Upper lobe of left lung (tissue), 6 donors: Measurements from ENCODE around the gene IL17RD. TPM values are rescaled to one million over a fixed set of nuclear protein-coding genes. Genes with fewer than 3 reads are reported as not detected.

Source experiments
- ATAC-seq, 2 donors: fragments of 200-7000 bp; cut with Tn5 transposase; one replicate each; pipeline ENCODE4 v1.9.1; 2022; ENCODE audit warnings: mild to moderate bottlenecking in 2 of 2, moderate library complexity in 2 of 2; ENCODE audit not compliant: low FRiP score in 2 of 2
- DNase-seq, 2 donors: peaks; one replicate each; pipeline ENCODE4 v3.0.0-alpha.2; 2019 to 2020
- H3K27ac ChIP-seq, 4 donors: fragments of 200-600 bp; sonication (generic); one replicate each; pipeline ENCODE4 v1.5.1; 2016 to 2019
- H3K27me3 ChIP-seq, 4 donors: fragments of 200-600 bp; sonication (generic); one replicate each; pipeline ENCODE4 v1.5.1; 2017 to 2019
- H3K36me3 ChIP-seq, 4 donors: fragments of 200-600 bp; sonication (generic); one replicate each; pipeline ENCODE4 v1.5.1; 2016 to 2019
- H3K4me1 ChIP-seq, 4 donors: fragments of 200-600 bp; sonication (generic); one replicate each; pipeline ENCODE4 v1.5.1; 2018 to 2019
- H3K4me3 ChIP-seq, 4 donors: fragments of 200-600 bp; sonication (generic); one replicate each; pipeline ENCODE4 v1.5.1; 2017 to 2019; ENCODE audit warnings: mild to moderate bottlenecking in 2 of 4, moderate library complexity in 1 of 4
- H3K9me3 ChIP-seq, 4 donors: fragments of 200-600 bp; sonication (generic); one replicate each; pipeline ENCODE4 v1.5.1; 2018 to 2019
- EP300 ChIP-seq, 4 donors: sonication (generic); formaldehyde crosslinking; IDR thresholded peaks; one replicate each; pipeline ENCODE4 v1.5.1; 2017; ENCODE audit warnings: antibody characterized with exemption in 4 of 4, control low read depth in 2 of 4
- POLR2A ChIP-seq, 4 donors: fragments of 450-650 bp; IDR thresholded peaks; one replicate each; pipeline ENCODE4 v1.5.1; 2016 to 2017; ENCODE audit warnings: antibody characterized with exemption in 4 of 4, mild to moderate bottlenecking in 2 of 4
- POLR2AphosphoS5 ChIP-seq, 2 donors: sonication (generic); formaldehyde crosslinking; IDR thresholded peaks; one replicate each; pipeline ENCODE4 v1.5.1; 2017; ENCODE audit warnings: antibody characterized with exemption in 2 of 2
- WGBS, 2 donors: methylation state at CpG; one replicate each; pipeline ENCODE4 v1.1.5; 2017 to 2018; 5-methylcytosine and 5-hydroxymethylcytosine counted together
- total RNA-seq, 6 donors: library from RNA; depleted of rRNA in 4 of 6; stranded (reverse); fragments of >200 nt in 4 of 6; gene quantifications; one replicate each; pipeline versions ENCODE4 v1.1.0 to v1.2.1, GENCODE V29; 2016 to 2021
- TF ChIP-seq, protein P1 (sequence below), 6 experiments: fragments of 450-650 bp in 4 of 6; fragments of 200-600 bp in 2 of 6; sonication (generic) in 2 of 6; IDR thresholded peaks; one replicate each; pipeline ENCODE4 v1.5.1; 2016 to 2019; ENCODE audit warnings: antibody characterized with exemption in 6 of 6
- donor health status: DM: no; HTN: no; CAD: no; lungs with moderate emphysema.
- donor health status: DM: no; HTN: yes; CAD: no; lungs with severe emphysema.

IL17RD gene
- total RNA-seq, 6 donors from 2014 or later: under 0.01 to 2.7 (median 0.49) TPM

DNA sequence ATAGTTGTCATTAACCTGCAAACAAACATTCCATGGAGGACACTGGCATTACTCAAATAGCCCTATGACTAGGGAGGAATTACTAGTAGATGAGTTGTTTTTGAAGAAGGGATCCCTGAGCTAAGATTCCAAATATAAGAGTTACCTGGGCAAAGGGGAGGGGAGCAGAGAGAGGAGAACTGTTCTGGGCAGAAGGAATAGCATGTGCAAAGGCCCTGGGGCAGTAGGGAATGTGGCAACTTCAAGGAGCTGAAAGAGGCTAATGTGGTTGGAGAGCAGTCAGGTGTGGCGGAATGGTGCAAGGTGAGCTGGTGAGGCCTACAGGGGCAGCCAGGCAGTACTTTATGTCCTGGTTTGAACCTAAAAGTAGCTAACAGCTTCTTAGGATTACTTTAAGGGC is 5.8 kb upstream of the IL17RD start:
- TF ChIP-seq POLR2AphosphoS5 (IDR thresholded peaks at IDR 0.05) (no peak), POLR2A (IDR thresholded peaks at IDR 0.05) (no peak), EP300 (IDR thresholded peaks at IDR 0.05) (no peak)
- TF ChIP-seq, protein P1, sequence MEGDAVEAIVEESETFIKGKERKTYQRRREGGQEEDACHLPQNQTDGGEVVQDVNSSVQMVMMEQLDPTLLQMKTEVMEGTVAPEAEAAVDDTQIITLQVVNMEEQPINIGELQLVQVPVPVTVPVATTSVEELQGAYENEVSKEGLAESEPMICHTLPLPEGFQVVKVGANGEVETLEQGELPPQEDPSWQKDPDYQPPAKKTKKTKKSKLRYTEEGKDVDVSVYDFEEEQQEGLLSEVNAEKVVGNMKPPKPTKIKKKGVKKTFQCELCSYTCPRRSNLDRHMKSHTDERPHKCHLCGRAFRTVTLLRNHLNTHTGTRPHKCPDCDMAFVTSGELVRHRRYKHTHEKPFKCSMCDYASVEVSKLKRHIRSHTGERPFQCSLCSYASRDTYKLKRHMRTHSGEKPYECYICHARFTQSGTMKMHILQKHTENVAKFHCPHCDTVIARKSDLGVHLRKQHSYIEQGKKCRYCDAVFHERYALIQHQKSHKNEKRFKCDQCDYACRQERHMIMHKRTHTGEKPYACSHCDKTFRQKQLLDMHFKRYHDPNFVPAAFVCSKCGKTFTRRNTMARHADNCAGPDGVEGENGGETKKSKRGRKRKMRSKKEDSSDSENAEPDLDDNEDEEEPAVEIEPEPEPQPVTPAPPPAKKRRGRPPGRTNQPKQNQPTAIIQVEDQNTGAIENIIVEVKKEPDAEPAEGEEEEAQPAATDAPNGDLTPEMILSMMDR (IDR thresholded peaks at IDR 0.05): no peak
- no peaks in the 10 kb centered on the region for H3K27me3 ChIP-seq
- no peak overlapping the region for H3K4me3 ChIP-seq
- no peaks in the 10 kb centered on the region for H3K9me3 ChIP-seq
- peaks cover 3 to 12% (median 8%) of the 10 kb centered on the region in 4 donors for H3K4me1 ChIP-seq
- DNase-seq: no peak
- no peak overlapping the region for H3K27ac ChIP-seq
- WGBS, 2 donors: 100% methylated on average over 1 of the region's 1 CpG
- no peak for ATAC-seq
- H3K36me3 ChIP-seq: no peaks in the 10 kb centered on the region

DNA sequence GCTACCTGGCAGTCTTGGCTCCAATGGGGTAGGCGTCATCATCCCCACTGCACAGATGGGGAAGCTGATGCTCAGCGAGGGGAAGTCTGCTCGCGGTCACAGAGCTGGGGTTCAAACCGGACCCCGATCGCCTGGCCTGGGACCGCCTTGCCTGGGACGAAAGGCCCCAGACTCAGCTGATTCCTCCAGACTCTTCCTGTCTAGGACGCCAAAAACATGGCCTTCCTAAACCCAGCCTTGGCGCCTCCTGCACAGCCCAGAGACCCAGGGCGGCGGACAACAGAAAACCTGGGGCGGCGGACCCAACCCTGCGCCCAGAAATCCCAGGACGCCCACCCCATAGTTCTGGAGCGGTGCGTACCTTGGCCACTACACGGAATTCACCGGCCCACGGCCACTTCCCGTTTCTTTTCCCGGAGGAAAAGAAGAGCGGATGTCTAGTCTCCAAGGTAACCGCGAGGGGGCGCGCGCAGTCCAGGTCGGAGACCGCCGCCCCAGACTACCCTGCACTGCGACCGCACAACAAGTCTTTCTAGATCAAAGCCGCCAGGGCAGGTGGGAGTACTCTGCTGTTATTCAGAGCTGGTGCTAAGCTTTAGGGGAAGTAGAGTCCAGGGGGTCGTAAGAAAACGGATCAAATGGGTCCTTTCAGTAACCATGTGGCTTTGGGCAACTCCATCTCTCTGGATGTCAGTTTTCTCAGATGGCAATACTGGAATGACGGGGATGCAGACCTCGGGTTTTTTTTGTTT is 4.9 kb upstream of the IL17RD start:
- peak overlapping the region in 1 of 4 donors; percentile 17 for H3K27ac ChIP-seq
- peak; percentile 82 to 91 for DNase-seq
- 7 to 15% methylated on average over 33 to 36 of the region's 40 CpGs for WGBS, 2 donors

DNA sequence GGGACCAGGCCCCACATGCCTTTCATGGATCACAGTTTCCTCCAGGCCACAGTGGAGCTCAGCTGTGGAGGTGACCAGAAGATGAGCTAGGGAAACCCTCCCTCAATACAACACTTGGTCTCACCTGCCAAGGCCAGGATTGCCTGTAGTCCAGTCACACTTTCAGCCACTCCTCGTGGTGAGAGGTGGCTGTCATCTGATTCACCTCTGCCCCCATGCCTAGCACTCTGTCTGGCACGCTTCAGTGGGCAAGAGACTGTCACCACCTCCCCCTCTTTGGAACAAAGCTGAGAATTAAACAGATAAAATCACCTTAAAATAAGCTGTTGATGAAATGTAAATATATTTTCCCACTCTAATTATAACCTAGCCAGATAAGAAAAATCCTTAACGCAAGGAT is 4.0 kb upstream of the IL17RD start:
- H3K36me3 ChIP-seq: no peaks in the 10 kb centered on the region
- ATAC-seq: no peak
- no peak for TF ChIP-seq POLR2A (IDR thresholded peaks at IDR 0.05)
- no peak for TF ChIP-seq EP300 (IDR thresholded peaks at IDR 0.05)
- no peak for TF ChIP-seq POLR2AphosphoS5 (IDR thresholded peaks at IDR 0.05)
- TF ChIP-seq, protein P1 (IDR thresholded peaks at IDR 0.05): no peak
- no peaks in the 10 kb centered on the region for H3K9me3 ChIP-seq
- H3K4me3 ChIP-seq: no peak overlapping the region
- H3K27ac ChIP-seq: no peak overlapping the region
- peaks cover 0 to 10% (median 6%) of the 10 kb centered on the region in 4 donors for H3K27me3 ChIP-seq
- DNase-seq: no peak
- WGBS, 2 donors: 64 to 70% methylated on average over 3 of the region's 3 CpGs
- H3K4me1 ChIP-seq: peaks cover 10 to 29% (median 20%) of the 10 kb centered on the region in 4 donors

More for the DNA sequence above, 4.9 kb upstream of the IL17RD start:
- Histone ChIP-seq H3K4me3 (peak overlapping the region; percentile 34 to 58 (median 42)), H3K36me3 (no peaks in the 10 kb centered on the region), H3K4me1 (peaks cover 3 to 19% (median 11%) of the 10 kb centered on the region in 4 donors), H3K27me3 (peaks cover 0 to 2% (median under 1%) of the 10 kb centered on the region in 4 donors), H3K9me3 (no peaks in the 10 kb centered on the region)
- TF ChIP-seq, protein P1 (IDR thresholded peaks at IDR 0.05): peak; percentile 66 to 86 (median 74)
- no peak for TF ChIP-seq EP300 (IDR thresholded peaks at IDR 0.05)
- ATAC-seq: peak; percentile 87 to 88

DNA sequence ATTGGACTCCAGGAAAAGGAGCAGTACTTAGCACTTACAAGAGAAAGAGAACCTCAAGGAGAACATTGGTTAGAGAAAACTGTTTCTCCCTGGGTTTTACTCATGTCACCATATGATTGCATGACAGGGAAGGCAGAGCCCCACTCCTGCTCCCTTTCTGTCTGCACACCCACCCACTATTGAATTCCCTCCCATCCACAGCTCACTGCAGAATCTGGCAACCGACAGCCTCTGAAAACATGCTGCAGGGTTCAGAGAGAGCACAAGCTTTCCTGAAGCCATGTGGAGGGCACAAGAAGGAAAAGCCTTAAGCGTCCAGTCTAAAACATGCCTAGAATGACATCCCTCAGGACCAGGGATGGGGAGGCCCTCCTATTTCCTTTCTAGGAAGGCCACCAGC is 3.0 kb upstream of the IL17RD start:
- Histone ChIP-seq H3K27ac (no peak overlapping the region), H3K27me3 (peaks cover 0 to 11% (median 6%) of the 10 kb centered on the region in 4 donors), H3K9me3 (no peaks in the 10 kb centered on the region), H3K36me3 (no peaks in the 10 kb centered on the region), H3K4me1 (peaks cover 12 to 30% (median 22%) of the 10 kb centered on the region in 4 donors), H3K4me3 (no peak overlapping the region)
- DNase-seq (no peak), ATAC-seq (no peak)
- no peak for TF ChIP-seq POLR2AphosphoS5 (IDR thresholded peaks at IDR 0.05)
- 72 to 79% methylated on average over 2 of the region's 2 CpGs for WGBS, 2 donors

DNA sequence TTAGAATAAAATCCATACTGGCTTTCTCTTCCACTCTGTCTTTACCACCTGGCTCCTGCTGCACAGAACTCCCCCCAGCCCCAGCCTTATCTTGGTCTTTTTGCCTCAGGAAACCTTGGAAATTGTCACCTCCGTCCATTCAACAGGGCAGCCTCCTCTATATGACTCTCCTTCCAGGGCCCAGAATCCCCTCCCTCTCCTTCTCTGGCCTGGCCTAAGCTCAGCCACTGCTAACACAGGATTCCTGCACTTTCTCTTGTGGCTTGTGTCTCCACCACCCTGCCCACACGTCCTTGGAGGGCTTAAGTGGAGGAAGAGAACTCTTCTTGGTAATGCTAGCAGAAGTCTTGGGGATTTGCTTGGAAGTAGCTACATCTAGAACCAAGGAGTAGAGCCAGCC is 1.5 kb upstream of the IL17RD start:
- no peak for ATAC-seq
- 66 to 74% methylated on average over 2 of the region's 2 CpGs for WGBS, 2 donors
- Histone ChIP-seq H3K4me3 (no peak overlapping the region), H3K9me3 (no peaks in the 10 kb centered on the region), H3K27ac (no peak overlapping the region), H3K27me3 (peaks cover 0 to 11% (median 6%) of the 10 kb centered on the region in 4 donors), H3K4me1 (peaks cover 12 to 30% (median 22%) of the 10 kb centered on the region in 4 donors), H3K36me3 (no peaks in the 10 kb centered on the region)
- TF ChIP-seq POLR2AphosphoS5 (IDR thresholded peaks at IDR 0.05) (no peak), EP300 (IDR thresholded peaks at IDR 0.05) (no peak), POLR2A (IDR thresholded peaks at IDR 0.05) (no peak)
- TF ChIP-seq, protein P1 (IDR thresholded peaks at IDR 0.05): no peak
- DNase-seq: no peak
